NCI-H1048 (cell line): ENCODE measurements around the gene SLC16A11.
"Not testable (repeated sequence)": the region's sequence is repeated elsewhere in the genome, so short reads cannot be mapped to it uniquely, and the experiment has no call there.

Experiments
- DNase-seq: peaks from one replicate; lab custom pipeline; 2025; lab: John Stamatoyannopoulos, UW

The SLC16A11 gene

DNA sequence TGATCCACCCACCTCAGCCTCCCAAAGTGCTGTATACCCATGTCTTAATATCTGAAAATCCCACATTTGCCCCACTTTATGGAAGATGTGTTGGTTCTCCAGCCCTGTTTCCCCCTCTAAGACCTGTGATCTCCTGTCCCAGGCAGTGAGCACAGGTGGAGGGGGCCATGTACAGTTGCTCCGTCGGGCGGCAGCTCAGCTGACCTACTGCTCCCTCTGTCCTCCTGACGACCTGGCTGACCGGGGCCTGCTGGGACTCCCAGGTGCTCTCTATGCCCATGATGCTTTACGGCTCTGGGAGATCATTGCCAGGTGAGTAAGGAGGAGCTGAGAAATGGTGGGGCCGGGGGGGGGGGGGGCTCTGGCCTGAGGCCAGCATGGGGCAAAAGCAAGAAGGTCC is 38.2 kb downstream of the SLC16A11 start:
- DNase-seq: no peak

DNA sequence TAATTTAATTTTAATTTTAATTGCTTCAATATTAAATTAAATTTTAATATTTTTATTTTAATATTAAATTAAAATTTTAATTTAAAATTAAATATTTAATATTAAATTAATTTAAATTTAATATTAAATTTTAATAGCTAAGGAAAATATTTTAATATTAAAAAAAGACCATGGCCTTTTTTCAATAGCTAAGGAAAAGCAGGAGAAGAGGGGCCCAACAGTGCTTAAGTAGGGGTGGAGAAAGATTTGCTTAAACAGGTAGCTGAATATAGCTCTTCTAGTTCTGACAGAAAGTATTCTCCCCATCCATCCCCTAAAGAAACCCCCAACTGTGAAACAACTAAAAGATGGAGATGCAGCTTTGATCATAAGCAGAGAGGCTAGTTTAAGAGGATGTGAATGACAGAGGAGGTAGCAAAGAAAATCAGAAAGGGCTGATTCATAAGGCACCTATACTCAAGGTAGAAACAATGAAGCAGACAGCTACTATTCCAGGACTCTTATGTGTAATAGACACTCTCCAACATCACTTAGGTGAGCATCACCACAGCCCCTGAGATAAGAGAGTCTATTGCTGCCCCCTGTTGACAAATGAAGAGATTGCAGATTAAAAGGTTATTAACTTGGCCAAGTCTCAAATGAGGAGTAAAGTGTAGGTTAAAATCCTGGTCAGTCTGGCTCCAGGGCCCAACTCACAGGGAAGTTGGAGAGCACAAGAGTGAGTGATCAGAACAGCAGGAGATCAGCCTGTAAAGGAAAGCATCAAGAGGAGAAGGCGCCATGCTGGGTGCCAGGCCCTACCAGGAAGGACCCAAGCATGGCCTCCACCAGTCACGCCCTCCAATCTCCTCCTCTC is 39.3 kb downstream of the SLC16A11 start:
- no peak for DNase-seq

DNA sequence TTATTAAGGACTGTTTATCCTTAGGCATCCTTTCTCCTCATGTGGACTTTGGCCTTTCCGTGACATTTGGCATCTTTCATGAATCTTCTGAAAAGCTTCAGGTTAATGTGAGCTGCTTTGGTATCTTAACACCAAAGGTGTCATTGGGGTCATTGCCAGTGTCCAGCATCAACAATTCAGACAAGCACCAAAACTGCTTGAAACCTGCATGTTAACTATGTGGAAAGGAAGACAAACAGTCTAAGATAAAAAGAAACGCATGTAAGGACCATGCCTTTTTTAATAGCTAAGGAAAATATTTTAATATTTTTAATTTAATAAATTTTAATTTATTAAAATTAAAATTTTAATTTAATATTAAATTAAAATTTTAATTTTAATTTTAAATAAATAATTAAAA is 40.1 kb downstream of the SLC16A11 start:
- no peak for DNase-seq

DNA sequence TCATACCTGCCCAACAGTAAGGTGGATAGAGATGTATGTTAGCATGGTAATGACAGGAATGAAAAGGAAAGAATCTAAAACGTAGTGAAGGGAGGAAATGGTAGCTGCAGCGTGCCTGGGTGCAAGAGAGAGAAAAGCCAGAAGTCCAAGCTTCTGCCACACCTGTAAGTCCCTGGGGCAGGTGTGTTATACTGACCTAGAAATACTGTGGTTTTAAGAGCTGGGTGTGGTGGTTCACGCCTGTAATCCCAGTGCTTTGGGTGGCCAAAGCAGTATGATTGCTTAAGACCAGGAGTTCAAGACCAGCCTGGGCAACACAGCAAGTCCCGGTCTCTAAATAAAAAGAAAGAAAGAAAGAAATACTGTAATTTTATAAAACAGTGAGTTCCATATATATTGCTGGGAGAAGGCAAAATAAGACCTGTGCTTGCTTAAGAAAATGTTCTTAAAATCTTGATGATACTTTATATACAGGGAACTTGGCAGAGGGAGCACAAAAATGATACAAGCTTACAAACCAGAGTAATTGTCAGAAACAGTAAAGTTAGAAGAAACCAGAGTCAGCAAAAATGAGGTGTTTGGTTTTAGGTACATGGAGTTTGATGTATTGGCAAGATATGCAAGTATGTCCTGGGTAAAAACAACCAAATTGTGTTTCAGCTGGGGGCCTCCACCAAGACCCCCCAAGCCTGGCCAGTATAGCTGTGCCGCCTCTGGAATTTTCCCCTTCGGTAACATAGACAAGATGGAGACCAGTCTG is 41.4 kb downstream of the SLC16A11 start:
- no peak for DNase-seq

DNA sequence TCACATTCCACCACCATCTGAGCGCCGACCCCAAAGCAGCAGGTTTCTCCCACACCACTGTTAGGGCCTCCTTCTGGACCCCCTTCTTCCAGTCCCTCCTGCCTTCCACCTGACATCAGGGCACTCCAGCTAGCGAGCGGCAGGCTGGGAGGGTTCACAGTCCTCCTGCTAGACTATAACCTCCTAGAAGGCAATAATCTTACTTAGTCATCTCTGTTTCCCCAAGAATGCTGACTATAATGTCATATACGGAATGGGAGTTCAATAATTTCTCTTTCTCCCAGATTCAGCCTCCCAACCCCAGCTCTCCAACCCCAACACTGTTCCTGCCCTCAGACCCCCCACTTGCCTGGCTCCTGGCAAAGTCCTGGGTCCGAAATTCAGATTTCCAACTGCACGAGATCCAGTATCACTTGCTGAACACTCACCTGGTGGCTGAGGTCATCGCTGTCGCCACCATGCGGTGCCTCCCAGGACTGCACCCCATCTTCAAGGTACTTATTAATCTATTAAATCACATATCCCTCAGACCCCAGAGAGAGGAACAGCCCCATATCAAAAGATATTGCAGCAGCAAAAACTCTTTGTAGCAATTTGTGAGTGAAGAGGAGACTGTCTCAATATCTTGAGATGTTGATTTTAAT is 42.5 kb downstream of the SLC16A11 start:
- no peak for DNase-seq

DNA sequence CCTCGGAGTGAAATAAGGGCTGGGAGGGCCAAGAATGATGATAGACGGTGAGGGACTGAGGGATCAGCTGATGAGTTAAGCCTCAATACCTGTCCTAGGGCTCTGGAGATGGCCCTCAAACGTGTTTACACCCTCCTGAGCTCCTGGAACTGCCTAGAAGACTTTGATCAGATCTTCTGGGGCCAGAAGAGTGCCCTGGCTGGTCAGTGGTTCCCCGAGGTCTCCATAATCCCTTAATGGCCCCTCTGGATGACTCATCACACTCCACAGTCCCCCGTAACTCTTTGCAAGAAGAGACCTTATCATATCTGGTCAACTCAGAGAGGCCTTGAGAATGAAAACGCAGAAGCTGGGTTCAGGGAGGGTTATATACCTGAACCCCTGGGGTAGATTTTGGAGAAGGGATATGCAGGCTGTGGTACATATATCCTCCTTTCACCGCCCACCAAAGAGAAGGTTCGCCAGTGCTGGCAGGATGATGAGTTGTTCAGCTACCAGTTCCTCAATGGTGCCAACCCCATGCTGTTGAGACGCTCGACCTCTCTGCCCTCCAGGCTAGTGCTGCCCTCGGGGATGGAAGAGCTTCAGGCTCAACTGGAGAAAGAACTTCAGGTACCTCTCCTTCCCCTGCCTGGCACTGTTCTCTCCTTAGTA is 44.9 kb downstream of the SLC16A11 start:
- DNase-seq: no peak

DNA sequence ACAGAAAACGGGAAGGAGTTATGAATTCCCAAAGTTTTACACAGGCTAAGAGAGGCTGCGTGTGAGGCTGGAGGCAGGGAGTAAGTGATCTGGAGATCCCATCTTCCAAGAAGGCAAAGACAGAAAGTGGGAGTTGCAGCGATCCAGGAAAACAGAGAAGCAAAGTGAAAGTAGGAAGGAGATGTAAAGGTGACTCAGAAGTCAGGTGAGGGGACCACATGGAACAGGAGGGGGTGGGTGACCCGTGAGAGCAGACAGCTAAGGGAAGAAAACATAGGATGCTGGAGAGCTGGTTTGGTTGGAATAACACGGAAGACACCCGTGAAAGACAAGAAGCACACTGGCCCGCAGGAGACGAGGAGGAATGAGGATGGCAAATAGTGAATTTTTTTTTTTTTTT is 46.7 kb downstream of the SLC16A11 start:
- no peak for DNase-seq

DNA sequence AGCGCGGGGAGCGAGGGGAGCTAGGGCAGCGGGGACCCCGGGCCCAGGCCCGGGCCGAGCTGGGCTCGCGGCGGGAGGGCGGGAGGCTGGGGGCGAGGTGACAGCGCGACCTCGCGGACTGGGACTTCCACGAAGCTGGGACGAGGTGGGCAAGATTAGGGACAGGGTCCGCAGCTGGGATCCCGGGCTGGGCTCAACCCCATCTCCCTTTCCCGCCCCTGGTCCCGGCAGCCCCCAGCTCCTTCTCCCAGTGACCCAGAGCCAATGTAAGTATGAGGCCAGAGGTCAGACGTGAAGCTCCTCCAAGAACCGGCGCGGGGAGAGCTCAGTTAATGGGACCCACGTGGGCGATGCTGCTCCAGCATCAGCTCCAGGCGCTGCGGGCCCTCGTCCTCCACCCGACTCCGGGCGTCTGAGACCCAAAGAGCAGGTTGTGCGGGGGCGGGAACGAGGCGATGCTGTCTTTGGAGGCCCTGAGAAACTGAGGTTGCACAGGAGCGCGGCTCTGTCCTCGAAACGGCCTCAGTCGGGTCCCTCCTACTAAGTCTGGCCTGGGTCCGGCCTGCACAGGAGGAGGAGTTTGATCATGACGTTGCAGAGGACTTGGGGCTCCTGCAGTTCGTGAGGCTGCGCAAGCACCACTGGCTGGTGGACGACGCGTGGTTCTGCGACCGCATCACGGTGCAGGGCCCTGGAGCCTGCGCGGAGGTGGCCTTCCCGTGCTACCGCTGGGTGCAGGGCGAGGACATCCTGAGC is 47.5 kb downstream of the SLC16A11 start:
- DNase-seq: no peak

DNA sequence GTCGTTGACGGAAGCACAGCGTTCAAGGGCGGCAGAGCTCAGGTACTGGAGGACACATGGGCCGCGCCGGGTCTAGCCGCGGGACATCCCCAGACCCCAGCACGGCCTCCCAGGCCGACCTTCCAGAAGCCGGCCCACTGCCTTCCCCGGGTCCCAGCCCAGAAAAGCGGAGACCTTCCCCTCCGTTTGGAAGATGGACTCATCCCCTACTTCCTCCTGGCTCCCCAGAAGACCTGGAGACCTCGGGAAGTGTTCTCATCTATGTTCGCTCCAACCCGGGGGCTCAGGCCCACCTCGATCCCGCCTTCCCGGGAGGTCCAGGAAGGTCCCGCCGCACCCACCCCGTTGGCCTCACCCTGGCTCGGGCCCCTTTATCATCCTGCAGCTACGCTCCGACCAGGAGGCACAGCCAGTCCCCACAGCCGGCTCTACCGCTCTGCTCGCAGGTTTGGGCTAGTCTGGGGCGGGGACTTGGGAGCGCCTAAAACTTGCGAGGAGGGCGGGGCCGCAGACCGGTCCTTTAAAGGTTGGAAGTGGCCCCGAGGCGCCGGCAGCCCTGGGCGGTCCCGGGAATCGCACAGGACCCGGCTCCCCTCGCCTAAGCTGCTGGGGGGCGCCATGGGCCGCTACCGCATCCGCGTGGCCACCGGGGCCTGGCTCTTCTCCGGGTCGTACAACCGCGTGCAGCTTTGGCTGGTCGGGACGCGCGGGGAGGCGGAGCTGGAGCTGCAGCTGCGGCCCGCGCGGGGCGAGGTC is 48.2 kb downstream of the SLC16A11 start, which contains the start of gene ALOX12:
TSS of gene ALOX12 (plus strand) at position 550 of the 756 bp plus-strand sequence. CDS start at position 619, 69 bp downstream.
- DNase-seq: no peak

DNA sequence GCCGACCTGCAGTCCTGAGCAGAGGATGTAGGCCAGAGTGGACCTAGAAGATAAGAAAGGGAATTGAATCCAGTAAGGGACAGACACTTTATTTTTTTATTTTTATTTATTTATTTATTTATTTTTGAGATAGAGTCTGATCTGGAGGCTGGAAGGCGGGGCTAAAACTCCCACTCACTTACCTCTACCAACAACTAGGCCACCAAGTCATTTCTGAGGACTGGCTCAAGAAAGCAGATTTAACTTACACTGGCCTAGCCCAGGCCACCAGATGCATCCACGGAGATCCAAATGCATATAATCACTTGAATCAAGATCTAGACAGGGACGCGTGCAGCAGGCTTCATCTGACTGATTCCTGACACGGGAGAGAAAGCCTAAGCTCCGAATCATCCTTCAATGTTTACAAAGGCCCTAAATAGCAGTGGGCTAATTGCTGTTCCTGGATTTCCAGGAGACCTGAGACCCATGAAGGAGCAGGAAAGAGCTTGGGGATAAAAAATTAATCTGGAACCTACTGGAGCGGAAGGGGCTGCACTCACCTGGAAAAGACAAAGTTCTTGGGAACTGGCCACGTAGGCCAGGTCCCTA is 49.1 kb downstream of the SLC16A11 start:
- no peak for DNase-seq

DNA sequence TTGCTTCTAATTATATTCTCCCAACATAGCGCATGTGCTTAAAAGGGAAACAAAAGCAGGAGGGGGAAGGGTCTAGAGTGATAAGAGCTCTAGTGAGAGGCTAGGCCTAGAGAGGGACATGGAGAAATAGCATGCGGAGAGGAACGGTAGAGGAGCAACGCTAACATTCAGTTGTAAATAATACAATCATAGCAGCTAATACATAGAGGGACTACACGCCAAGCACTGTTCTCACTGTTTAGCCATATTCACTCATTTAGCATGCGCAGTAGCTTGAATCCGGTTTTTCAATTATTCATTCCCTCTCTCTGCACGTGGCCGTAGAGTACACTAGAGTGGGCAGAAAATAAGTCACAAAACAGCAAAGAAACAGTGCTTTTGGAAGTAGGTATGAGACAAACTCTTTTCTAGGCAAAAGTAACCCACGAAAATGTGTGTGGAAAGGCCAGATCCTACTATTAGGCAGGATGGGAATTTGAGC is 49.7 kb downstream of the SLC16A11 start:
- no peak for DNase-seq

DNA sequence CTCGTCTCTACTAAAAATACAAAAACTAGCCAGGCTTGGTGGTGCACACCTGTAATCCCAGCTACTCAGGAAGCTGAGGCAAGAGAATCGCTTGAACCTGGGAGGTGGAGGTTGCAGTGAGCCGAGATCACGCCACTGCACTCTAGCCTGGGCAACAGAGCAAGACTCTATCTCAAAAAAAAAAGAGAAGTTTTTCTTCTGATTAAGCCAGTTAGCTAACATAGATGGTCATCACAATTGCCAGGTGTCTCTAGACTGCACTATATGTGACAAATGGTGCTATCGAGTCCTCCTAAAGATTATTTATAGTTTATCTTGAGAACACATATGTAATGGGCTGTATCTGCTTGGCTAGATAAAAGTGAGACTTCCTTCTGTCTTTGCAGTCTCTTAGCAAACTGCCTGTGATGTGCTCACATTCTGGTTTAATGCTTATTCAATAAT is 50.3 kb downstream of the SLC16A11 start:
- not testable (repeated sequence) for DNase-seq
